Neutrophil (primary cell): ENCODE results near the gene PDRG1.
A peak's percentile ranks its signal among the peaks of the same experiment; 100 is the strongest.

Experiments
- H3K27ac ChIP-seq: fragments of 200-600 bp; sonication (generic); 2 replicates; pipeline ENCODE4 v1.5.1; 2016; ENCODE audit warnings: mild to moderate bottlenecking, moderate library complexity
- H3K27me3 ChIP-seq: fragments of 200-600 bp; sonication (generic); 2 replicates; pipeline ENCODE4 v1.6.0; 2016; ENCODE audit warnings: mild to moderate bottlenecking
- H3K36me3 ChIP-seq: fragments of 200-600 bp; sonication (generic); 2 replicates; pipeline ENCODE4 v1.5.1; 2017
- H3K4me1 ChIP-seq, 2 experiments: fragments of 200-600 bp in 1 of 2; sonication (generic) in 1 of 2; 1 replicate in 1 of 2; 2 replicates in 1 of 2; pipeline versions ENCODE4 v1.5.1 to v1.6.1; 2013 to 2016; ENCODE audit warnings: low read depth in 1 of 2, low read length in 1 of 2, mild to moderate bottlenecking in 1 of 2, moderate library complexity in 1 of 2; ENCODE audit not compliant: control insufficient read depth in 1 of 2, insufficient read depth in 1 of 2
- H3K4me3 ChIP-seq, 2 experiments: fragments of 200-600 bp in 1 of 2; sonication (generic) in 1 of 2; 1 replicate in 1 of 2; 2 replicates in 1 of 2; pipeline ENCODE4 v1.5.1; 2013 to 2016; ENCODE audit warnings: low read depth in 1 of 2, low read length in 1 of 2, mild to moderate bottlenecking in 1 of 2, moderate library complexity in 1 of 2
- H3K9me3 ChIP-seq: fragments of 200-600 bp; sonication (generic); 2 replicates; pipeline ENCODE4 v1.5.1; 2016
- CTCF ChIP-seq: fragments of 200-600 bp; sonication (generic); IDR thresholded peaks from 2 replicates; pipeline ENCODE4 v1.5.1; 2016; ENCODE audit warnings: antibody characterized with exemption

The PDRG1 gene

GRCh38 chr20:31951530-31952453 lies at the start of gene PDRG1:
PDRG1 (minus strand) TSS chr20:31952046; CDS start chr20:31951961, 85 bp downstream.
- Histone ChIP-seq H3K4me1 (peaks cover 10 to 15% of the 10 kb centered on the region in 2 experiments), H3K36me3 (peaks cover 24% of the 10 kb centered on the region), H3K9me3 (no peaks in the 10 kb centered on the region), H3K27me3 (peaks cover 27% of the 10 kb centered on the region), H3K4me3 (peak within 1 kb of the TSS; percentile 90 to 94), H3K27ac (peak within 1 kb of the TSS; percentile 64)
- TF ChIP-seq CTCF = peak; percentile 95

GRCh38 chr20:31998246-31998645 lies 46.4 kb upstream of the PDRG1 start:
- peaks cover 47% of the 10 kb centered on the region for H3K27me3 ChIP-seq
- H3K4me3 ChIP-seq = no peak overlapping the region
- no peaks in the 10 kb centered on the region for H3K36me3 ChIP-seq
- no peak overlapping the region for H3K27ac ChIP-seq
- no peak for TF ChIP-seq CTCF
- H3K4me1 ChIP-seq = no peaks in the 10 kb centered on the region
- no peaks in the 10 kb centered on the region for H3K9me3 ChIP-seq

GRCh38 chr20:31996996-31997395 lies 45.1 kb upstream of the PDRG1 start:
- H3K4me1 ChIP-seq = no peaks in the 10 kb centered on the region
- peaks cover 59% of the 10 kb centered on the region for H3K27me3 ChIP-seq
- H3K36me3 ChIP-seq = no peaks in the 10 kb centered on the region
- TF ChIP-seq CTCF = no peak
- no peak overlapping the region for H3K4me3 ChIP-seq
- no peaks in the 10 kb centered on the region for H3K9me3 ChIP-seq
- no peak overlapping the region for H3K27ac ChIP-seq

GRCh38 chr20:31992086-31992485 lies 40.2 kb upstream of the PDRG1 start:
- Histone ChIP-seq H3K27ac (no peak overlapping the region), H3K4me3 (no peak overlapping the region), H3K9me3 (no peaks in the 10 kb centered on the region), H3K27me3 (peaks cover 55% of the 10 kb centered on the region), H3K36me3 (no peaks in the 10 kb centered on the region), H3K4me1 (no peaks in the 10 kb centered on the region)
- no peak for TF ChIP-seq CTCF

GRCh38 chr20:31991339-31991705 lies 39.5 kb upstream of the PDRG1 start:
- no peak for TF ChIP-seq CTCF
- Histone ChIP-seq H3K9me3 (no peaks in the 10 kb centered on the region), H3K4me1 (no peaks in the 10 kb centered on the region), H3K27me3 (peaks cover 50% of the 10 kb centered on the region), H3K27ac (no peak overlapping the region), H3K36me3 (no peaks in the 10 kb centered on the region), H3K4me3 (no peak overlapping the region)
